MM.1S (cell line): ENCODE results near the gene ACTL6A.
"Not testable (repeated sequence)": the region's sequence is repeated elsewhere in the genome, so short reads cannot be mapped to it uniquely, and the experiment has no call there.

Experiments
- DNase-seq: peaks from one replicate; pipeline ENCODE4 v3.0.0-alpha.2; 2015
- H2AFZ ChIP-seq: fragments of 300-600 bp; sonication (generic); 2 replicates; pipeline ENCODE4 v1.6.0; 2016; ENCODE audit warnings: antibody characterized with exemption, low read length
- H3F3A ChIP-seq: fragments of 300-600 bp; sonication (generic); 2 replicates; pipeline ENCODE4 v1.6.1; 2016; ENCODE audit warnings: mild to moderate bottlenecking, antibody characterized with exemption, low read length, moderate library complexity, mixed read lengths; ENCODE audit not compliant: insufficient read depth
- H3K27ac ChIP-seq: fragments of 300-600 bp; sonication (generic); 2 replicates; pipeline ENCODE4 v1.5.1; 2016; ENCODE audit warnings: mild to moderate bottlenecking, low read length
- H3K27me3 ChIP-seq: fragments of 300-600 bp; sonication (generic); replicated peaks from 2 replicates; pipeline ENCODE4 v1.6.0; 2016; ENCODE audit warnings: low read length; ENCODE audit not compliant: insufficient read depth
- H3K36me3 ChIP-seq: fragments of 300-600 bp; sonication (generic); replicated peaks from 2 replicates; pipeline ENCODE4 v1.6.1; 2016; ENCODE audit warnings: mild to moderate bottlenecking, low read length, mixed read lengths; ENCODE audit not compliant: insufficient read depth
- H3K4me1 ChIP-seq: fragments of 300-600 bp; sonication (generic); 2 replicates; pipeline ENCODE4 v1.6.1; 2016; ENCODE audit warnings: low read length, mixed read lengths
- H3K4me2 ChIP-seq: fragments of 300-600 bp; sonication (generic); 2 replicates; pipeline ENCODE4 v1.6.0; 2016; ENCODE audit warnings: low read depth, low read length
- H3K4me3 ChIP-seq: fragments of 300-600 bp; sonication (generic); 2 replicates; pipeline ENCODE4 v1.5.1; 2016; ENCODE audit warnings: low read length, mixed read lengths
- H3K79me2 ChIP-seq: fragments of 300-600 bp; sonication (generic); 2 replicates; pipeline ENCODE4 v1.6.1; 2016; ENCODE audit warnings: mixed run types, low read length, mixed read lengths
- H3K9ac ChIP-seq: fragments of 300-600 bp; sonication (generic); 2 replicates; pipeline ENCODE4 v1.6.1; 2016; ENCODE audit warnings: low read length, mixed read lengths
- H3K9me2 ChIP-seq: fragments of 300-600 bp; sonication (generic); replicated peaks from 2 replicates; pipeline ENCODE4 v1.6.1; 2016; ENCODE audit warnings: mild to moderate bottlenecking, low read length, mixed read lengths; ENCODE audit not compliant: insufficient read depth
- H3K9me3 ChIP-seq: fragments of 300-600 bp; sonication (generic); replicated peaks from 2 replicates; pipeline ENCODE4 v1.6.1; 2016; ENCODE audit warnings: mild to moderate bottlenecking, low read length, mixed read lengths; ENCODE audit not compliant: insufficient read depth
- H4K20me1 ChIP-seq: fragments of 300-600 bp; sonication (generic); 2 replicates; pipeline ENCODE4 v1.6.1; 2016; ENCODE audit warnings: mild to moderate bottlenecking, low read length, moderate library complexity, mixed read lengths; ENCODE audit not compliant: insufficient read depth
- CTCF ChIP-seq: fragments of 300-600 bp; sonication (generic); IDR thresholded peaks from 2 replicates; pipeline ENCODE4 v1.5.1; 2016; ENCODE audit warnings: antibody characterized with exemption, low read length, mixed read lengths
- EZH2 ChIP-seq: fragments of 300-600 bp; sonication (generic); optimal IDR thresholded peaks from 2 replicates; pipeline ENCODE3; 2017; ENCODE audit warnings: low read depth, mild to moderate bottlenecking, antibody characterized with exemption, low read length, mixed read lengths
- EZH2phosphoT487 ChIP-seq: fragments of 300-600 bp; sonication (generic); IDR thresholded peaks from 2 replicates; pipeline ENCODE4 v1.6.1; 2018; ENCODE audit warnings: antibody characterized with exemption, low read length

The ACTL6A gene

GRCh38 chr3:179562591-179563270 lies at the start of gene ACTL6A:
Gene ACTL6A (plus strand): TSS chr3:179562926. CDS start chr3:179563093, 167 bp downstream.
- peaks cover 45% of the 10 kb centered on the region for H3K79me2 ChIP-seq
- peaks cover 9% of the 10 kb centered on the region for H3K4me1 ChIP-seq
- no peaks in the 10 kb centered on the region for H3K9me3 ChIP-seq
- H3K36me3 ChIP-seq: no peaks in the 10 kb centered on the region
- H3K27me3 ChIP-seq: no peaks in the 10 kb centered on the region
- H3K4me2 ChIP-seq: peak within 1 kb of the TSS; percentile 74
- peak within 1 kb of the TSS; percentile 80 for H2AFZ ChIP-seq
- 0 out of 2 replicates have a peak, but pooled peaks cover 7% of the 10 kb centered on the region for H3F3A ChIP-seq
- H4K20me1 ChIP-seq: no peaks in the 10 kb centered on the region
- peak; percentile 100 for DNase-seq
- TF ChIP-seq EZH2phosphoT487 (no peak), CTCF (no peak), EZH2 (no peak)
- no peaks in the 10 kb centered on the region for H3K9me2 ChIP-seq
- peak within 1 kb of the TSS; percentile 79 for H3K27ac ChIP-seq
- H3K4me3 ChIP-seq: peak within 1 kb of the TSS; percentile 93
- H3K9ac ChIP-seq: peak within 1 kb of the TSS; percentile 79

- H3K27me3 ChIP-seq: no peaks in the 10 kb centered on the region
- no peak for DNase-seq
- no peaks in the 10 kb centered on the region for H3F3A ChIP-seq
- no peak overlapping the region for H2AFZ ChIP-seq
- no peak overlapping the region for H3K4me2 ChIP-seq
- no peak for TF ChIP-seq EZH2
- TF ChIP-seq EZH2phosphoT487: no peak
- no peak for TF ChIP-seq CTCF
- no peaks in the 10 kb centered on the region for H3K79me2 ChIP-seq
- no peak overlapping the region for H3K9ac ChIP-seq
- no peak overlapping the region for H3K4me3 ChIP-seq
- no peaks in the 10 kb centered on the region for H3K4me1 ChIP-seq
- H4K20me1 ChIP-seq: no peaks in the 10 kb centered on the region
- no peaks in the 10 kb centered on the region for H3K36me3 ChIP-seq
- H3K27ac ChIP-seq: no peak overlapping the region
- H3K9me2 ChIP-seq: no peaks in the 10 kb centered on the region
- H3K9me3 ChIP-seq: no peaks in the 10 kb centered on the region
Measured at GRCh38 chr3:179513862-179514261, 48.9 kb upstream of the ACTL6A start.

GRCh38 chr3:179516461-179517251 lies 46.1 kb upstream of the ACTL6A start:
- not testable (repeated sequence) for H3F3A ChIP-seq, H3K9me2 ChIP-seq, H4K20me1 ChIP-seq, H3K27me3 ChIP-seq, H2AFZ ChIP-seq, H3K4me1 ChIP-seq, H3K4me2 ChIP-seq, H3K4me3 ChIP-seq, H3K9me3 ChIP-seq, DNase-seq, H3K9ac ChIP-seq, H3K27ac ChIP-seq, H3K79me2 ChIP-seq, H3K36me3 ChIP-seq

- H3K4me2 ChIP-seq: no peak overlapping the region
- no peak overlapping the region for H3K4me3 ChIP-seq
- DNase-seq: no peak
- no peak overlapping the region for H3K9ac ChIP-seq
- no peaks in the 10 kb centered on the region for H3K79me2 ChIP-seq
- no peaks in the 10 kb centered on the region for H4K20me1 ChIP-seq
- H3F3A ChIP-seq: no peaks in the 10 kb centered on the region
- no peaks in the 10 kb centered on the region for H3K27me3 ChIP-seq
- no peaks in the 10 kb centered on the region for H3K9me3 ChIP-seq
- H3K4me1 ChIP-seq: no peaks in the 10 kb centered on the region
- H3K27ac ChIP-seq: no peak overlapping the region
- no peak for TF ChIP-seq CTCF
- no peak for TF ChIP-seq EZH2phosphoT487
- TF ChIP-seq EZH2: no peak
- H3K9me2 ChIP-seq: no peaks in the 10 kb centered on the region
- no peak overlapping the region for H2AFZ ChIP-seq
- no peaks in the 10 kb centered on the region for H3K36me3 ChIP-seq
Measured at GRCh38 chr3:179526482-179526881, 36.2 kb upstream of the ACTL6A start.
